GM18951 (cell line): ENCODE results near the gene MECR.
"Not testable (repeated sequence)": the region's sequence is repeated elsewhere in the genome, so short reads cannot be mapped to it uniquely, and the experiment has no call there.

ENCODE experiments used
- POLR2A ChIP-seq: IDR thresholded peaks from 4 replicates; pipeline ENCODE4 v1.6.1; 2011; ENCODE audit warnings: mild to moderate bottlenecking; ENCODE audit not compliant: insufficient read length, insufficient read depth; ENCODE audit errors: extremely low read depth
- in situ Hi-C: fragments of 300-500 bp; cut with MboI; formaldehyde crosslinking; loops from one replicate; pipeline ENCODE4 v1.12.0; 2022; ENCODE audit warnings: low sequenced_read_pairs, mixed read lengths, inconsistent platforms; ENCODE audit not compliant: unreplicated experiment

Gene MECR

DNA sequence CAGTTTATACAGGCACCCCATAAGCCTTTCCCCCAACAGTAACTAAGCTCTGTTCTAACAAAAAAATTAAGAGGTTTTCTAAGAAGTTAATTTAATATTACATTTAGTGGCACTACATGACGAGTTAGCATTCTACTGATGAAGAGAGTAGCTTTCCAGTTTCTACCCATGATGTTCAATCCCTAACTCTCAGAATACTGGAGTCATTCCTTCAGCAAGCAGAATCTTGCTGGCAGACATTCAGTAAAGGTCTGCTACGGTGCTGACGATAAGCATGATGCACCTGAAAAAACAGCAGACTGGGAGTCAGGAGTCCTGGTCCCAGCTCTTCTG lies 73.5 kb downstream of the MECR start:
- TF ChIP-seq POLR2A: no peak
- in situ Hi-C loops: no loop called here

DNA sequence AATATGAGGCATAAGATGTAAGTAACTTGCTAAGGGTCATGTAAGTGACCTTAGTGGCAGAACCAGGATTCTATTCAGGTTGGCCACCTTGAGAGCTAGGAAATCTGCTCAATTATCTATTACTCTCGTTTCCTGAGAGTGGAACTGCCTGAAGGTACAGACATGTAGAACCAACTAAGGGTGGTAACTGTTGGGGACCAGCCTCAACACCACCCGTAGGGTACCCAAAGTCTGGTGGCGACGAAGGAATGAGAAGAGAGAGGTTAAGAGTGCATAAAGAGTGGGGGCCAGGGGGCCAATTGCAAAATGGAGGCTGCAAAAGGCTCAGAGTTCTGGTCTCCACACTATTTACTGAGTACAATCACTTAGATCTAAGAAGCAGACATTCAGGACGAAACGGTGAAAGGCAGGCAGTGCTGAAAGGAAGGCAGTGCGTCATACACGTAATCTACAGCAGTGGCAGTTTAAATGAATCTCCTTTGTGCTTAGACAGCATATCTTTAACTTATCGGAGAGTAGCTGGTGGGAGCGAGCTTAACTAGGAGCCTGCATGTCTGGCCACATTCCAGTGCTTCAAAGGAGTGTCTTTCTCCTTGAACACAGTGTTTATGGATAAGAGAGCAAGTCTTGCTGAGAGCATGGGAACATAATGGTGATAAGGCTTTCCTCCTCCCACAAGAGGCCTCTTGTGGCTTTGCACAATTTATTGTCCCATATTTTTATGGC lies 74.0 kb downstream of the MECR start:
- in situ Hi-C loops: no loop called here
- no peak for TF ChIP-seq POLR2A

DNA sequence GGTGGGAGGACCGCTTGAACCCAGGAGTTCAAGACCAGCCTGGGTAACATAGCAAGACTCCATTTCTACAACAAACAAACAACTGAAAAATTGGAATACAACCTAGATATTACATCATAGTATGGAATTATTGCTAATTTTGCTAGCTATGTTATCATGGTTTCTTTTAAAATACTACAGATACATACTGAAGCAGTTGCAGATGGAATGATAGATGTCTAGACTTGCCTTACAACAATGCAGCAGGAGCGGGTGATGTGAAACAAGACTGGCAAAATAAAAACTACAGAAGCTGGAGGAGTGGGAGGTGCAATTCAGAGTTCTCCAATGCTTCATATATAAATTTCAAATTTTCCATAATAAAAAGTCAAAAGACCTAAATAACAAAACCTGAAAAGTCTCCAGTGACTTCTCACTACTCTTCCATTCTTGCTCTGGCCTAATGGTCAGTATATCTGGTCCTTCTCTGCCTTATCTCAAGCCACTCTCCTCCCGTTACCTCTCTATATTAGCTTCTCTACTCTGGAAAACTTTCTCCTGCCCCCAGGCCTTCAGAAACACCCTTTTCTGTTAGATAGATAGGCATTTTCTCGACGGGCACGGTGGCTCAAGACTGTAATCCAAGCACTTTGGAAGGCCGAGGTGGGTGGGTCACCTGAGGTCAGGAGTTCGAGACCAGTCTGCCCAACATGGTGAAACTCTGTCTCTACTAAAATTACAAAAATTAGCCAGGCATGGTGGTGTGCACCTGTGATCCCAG lies 78.5 kb downstream of the MECR start:
- TF ChIP-seq POLR2A: no peak
- in situ Hi-C loops: no loop called here

DNA sequence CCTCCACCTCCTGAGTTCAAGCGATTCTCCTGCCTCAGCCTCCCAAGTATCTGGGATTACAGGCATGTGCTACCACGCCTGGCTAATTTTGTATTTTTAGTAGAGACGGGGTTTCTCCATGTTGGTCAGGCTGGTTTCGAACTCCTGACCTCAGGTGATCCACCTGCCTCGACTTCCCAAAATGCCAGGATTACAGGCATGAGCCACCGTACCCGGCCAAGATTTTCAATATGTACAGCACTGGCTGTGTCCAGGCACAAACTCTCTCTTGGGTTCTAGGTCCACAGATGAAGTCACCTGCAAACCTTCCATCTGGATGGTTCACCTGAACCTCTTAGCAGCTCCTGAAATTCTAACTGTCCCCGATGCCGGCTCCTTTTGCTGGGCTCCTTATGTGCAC lies 80.4 kb downstream of the MECR start:
- in situ Hi-C loops: not testable (repeated sequence)

DNA sequence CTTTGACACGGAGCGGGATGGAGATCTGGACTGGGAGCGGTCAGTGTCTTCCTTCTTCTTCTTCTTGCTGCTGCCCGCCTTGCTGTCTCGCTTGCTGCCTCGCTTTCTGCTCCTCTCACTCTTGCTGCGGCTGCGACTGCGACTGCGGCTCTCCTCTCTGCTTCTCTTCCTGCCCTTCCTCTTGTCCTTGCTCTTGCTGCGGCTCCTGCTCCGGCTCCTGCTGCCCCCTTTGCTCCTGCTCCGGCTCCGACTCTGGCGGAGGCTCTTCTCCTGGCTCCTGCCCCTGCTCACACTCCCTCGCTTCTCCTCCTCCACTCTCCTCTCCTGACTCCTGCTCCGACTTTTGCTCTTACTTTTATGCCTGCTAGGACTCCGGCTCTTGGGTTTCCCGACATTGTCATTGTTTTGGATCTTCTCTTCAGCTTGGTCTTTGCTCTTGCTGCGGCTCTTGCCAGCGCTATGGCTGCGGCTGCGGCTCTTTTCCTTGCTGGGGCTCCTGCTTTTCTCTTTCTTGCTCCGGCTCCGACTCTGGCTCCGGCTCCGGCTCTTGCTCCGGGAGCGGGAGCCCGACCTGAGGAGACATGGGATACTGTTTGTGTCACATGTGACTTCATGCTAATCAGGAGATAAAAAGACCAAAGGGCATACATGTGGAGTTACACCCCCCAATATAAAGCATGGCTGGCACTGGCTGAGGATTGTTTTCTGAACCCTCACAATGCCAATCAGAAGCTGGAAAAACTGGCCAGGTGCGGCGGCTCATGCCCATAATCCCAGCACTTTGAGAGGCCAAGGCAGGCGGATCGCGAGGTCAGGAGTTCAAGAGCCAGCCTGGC lies 81.9 kb downstream of the MECR start:
- in situ Hi-C loops: no loop called here
- TF ChIP-seq POLR2A: no peak

DNA sequence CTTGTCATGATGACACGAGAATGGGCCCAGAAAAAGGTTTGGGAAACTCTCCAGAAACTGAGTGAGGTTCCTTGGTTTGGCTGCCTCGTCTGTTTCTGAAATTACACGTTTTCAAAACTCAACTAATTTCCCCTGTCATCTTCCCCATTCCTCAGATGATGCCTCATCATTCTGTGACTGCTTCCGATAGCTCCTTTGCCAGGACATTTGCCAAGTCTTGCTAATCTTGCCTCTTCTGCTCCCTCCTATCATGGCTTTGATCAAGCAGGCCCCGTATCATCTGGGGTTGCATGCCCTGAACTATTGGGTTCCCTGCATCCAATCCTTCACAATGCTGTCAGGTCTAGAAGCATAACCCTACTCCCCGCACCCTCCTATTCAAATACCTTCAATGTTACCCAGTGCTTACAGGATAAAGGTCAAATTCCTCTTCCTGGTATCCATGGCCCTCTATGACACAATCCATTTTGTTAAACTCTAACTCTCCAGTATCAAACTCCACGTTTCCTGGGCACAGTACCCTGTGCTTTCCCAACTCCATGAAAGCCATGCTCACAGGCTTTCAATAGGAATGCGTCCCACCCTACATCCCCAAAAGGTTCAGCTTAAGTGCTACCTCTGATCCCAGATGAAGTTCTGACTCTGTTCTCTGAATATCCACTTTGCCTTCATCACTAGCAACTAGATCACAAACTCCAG lies 84.8 kb downstream of the MECR start:
- TF ChIP-seq POLR2A: no peak
- in situ Hi-C loops: no loop called here

DNA sequence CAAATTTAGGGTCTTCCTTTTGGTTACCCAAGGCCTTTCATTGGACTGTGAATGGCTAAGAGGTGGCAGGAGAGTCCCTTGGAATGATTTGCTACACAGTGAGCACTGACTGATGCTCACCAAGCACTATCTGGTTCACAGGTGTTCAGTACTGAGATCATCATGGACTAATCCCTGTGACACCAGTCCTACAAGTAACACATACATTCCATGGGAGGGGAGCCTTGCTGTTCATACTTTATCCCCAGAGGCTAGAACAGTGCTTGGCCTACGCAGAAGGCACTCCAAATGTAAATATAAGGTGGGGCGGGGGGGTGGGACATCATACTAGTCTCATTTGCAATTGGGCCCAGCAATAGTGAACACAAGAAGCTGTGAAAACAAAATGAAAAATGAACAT lies 86.6 kb downstream of the MECR start:
- no peak for TF ChIP-seq POLR2A
- in situ Hi-C loops: no loop called here

DNA sequence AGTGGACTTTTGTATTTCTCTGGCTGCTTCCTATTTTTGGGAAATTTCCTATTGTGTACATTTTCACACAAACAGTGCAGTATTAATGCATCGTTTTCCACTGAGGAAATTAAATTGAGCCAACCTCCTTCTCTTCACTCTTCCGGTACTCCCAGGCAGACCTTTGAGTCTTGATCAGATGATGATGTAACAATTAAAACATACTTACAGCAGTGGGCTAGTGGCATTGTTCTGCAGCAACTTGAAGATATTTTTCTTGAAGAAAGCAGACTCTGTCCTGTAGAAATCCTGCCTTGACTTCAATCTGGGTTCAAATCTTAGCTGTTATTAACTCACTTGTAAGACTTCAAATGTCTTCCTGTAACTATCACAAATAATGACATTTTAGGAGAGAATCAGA lies 88.0 kb downstream of the MECR start:
- in situ Hi-C loops: no loop called here
- no peak for TF ChIP-seq POLR2A
